ENCODE measurements around the gene TRAPPC11. TPM values are rescaled to one million over a fixed set of nuclear protein-coding genes. Genes with fewer than 3 reads are reported as not detected.

TRAPPC11 gene
- total RNA-seq, 1 experiment from 2014 or later: 15.6 TPM

GRCh38 chr4:183635321-183635720 lies 23.8 kb upstream of the TRAPPC11 start (continued):
- TF ChIP-seq REST (IDR thresholded peaks at IDR 0.05; ENCODE audit: low read depth) (no peak), ZNF274 (IDR thresholded peaks at IDR 0.05; ENCODE audit: low read depth, low read length) (no peak), EZH2phosphoT487 (IDR thresholded peaks at IDR 0.05; ENCODE audit: borderline replicate concordance) (no peak), ZFX (IDR thresholded peaks at IDR 0.05) (no peak)

GRCh38 chr4:183635741-183636140 lies 23.4 kb upstream of the TRAPPC11 start:
- Histone ChIP-seq H3K4me1 (ENCODE audit: control insufficient read depth in 1 of 2, insufficient read depth in 2 of 2, low read length in 2 of 2) (peaks cover 6 to 12% of the 10 kb centered on the region in 2 experiments; a peak in 3 of 4 replicates), H3K4me2 (ENCODE audit: low read length) (no peak overlapping the region), H3K9me3 (ENCODE audit: control insufficient read depth in 1 of 2, insufficient read depth in 1 of 2, low read depth in 1 of 2, low read length in 2 of 2) (no peaks in the 10 kb centered on the region), H3K27me3 (ENCODE audit: insufficient read depth, low read length) (no peaks in the 10 kb centered on the region), H3K4me3 (replicated peaks in 1 of 2; ENCODE audit: low read depth in 1 of 2, low read length in 2 of 2) (no peak overlapping the region), H2AFZ (ENCODE audit: low read depth, low read length, poor library complexity, severe bottlenecking) (no peak overlapping the region), H3K9me2 (ENCODE audit: insufficient read depth) (no peaks in the 10 kb centered on the region), H3K27ac (ENCODE audit: low read depth, low read length) (no peak overlapping the region), H4K20me1 (ENCODE audit: insufficient read depth) (no peaks in the 10 kb centered on the region), H3K36me3 (ENCODE audit: control insufficient read depth in 1 of 2, insufficient read depth in 2 of 2, low read length in 2 of 2) (no peaks in the 10 kb centered on the region), H3K79me2 (ENCODE audit: insufficient read depth, low read length) (no peaks in the 10 kb centered on the region), H3K9ac (ENCODE audit: low read length) (no peak overlapping the region)
- ChIA-PET POLR2A (no interaction called here), RAD21 (ENCODE audit: low non-redundant PET in 1 of 2, low total read pairs in 2 of 2, uncharacterized antibody in 2 of 2, unreplicated experiment in 2 of 2) (no interaction called here), CTCF (no interaction called here)
- no peak for TF ChIP-seq SIN3A (IDR thresholded peaks at IDR 0.05; ENCODE audit: low read depth)
- no peak for TF ChIP-seq ZNF274 (IDR thresholded peaks at IDR 0.05; ENCODE audit: low read depth, low read length)
- TF ChIP-seq EZH2phosphoT487 (IDR thresholded peaks at IDR 0.05; ENCODE audit: borderline replicate concordance): no peak
- TF ChIP-seq YY1 (IDR thresholded peaks at IDR 0.05; ENCODE audit: extremely low read depth, insufficient replicate concordance, low read depth, low read length): no peak
- TF ChIP-seq ZFX (IDR thresholded peaks at IDR 0.05): no peak
- no peak for TF ChIP-seq EGR1 (IDR thresholded peaks at IDR 0.05; ENCODE audit: low read depth)
- ATAC-seq (no peak), DNase-seq (ENCODE audit: low read depth, low spot score) (no peak)
- intact Hi-C loops (cut with micrococcal nuclease): no loop called here
- no TSS peak for BruUV-seq (replicated peaks)
